ENCODE measurements around the gene MRPS34.

MRPS34 gene

GRCh38 chr16:1762196-1762878 lies 10.6 kb downstream of the MRPS34 start:
- Mint-ChIP-seq H3K9me3 (ENCODE audit: low read depth) (no peaks in the 10 kb centered on the region), H3K4me1 (ENCODE audit: low read depth) (no peaks in the 10 kb centered on the region), H3K4me3 (no peak overlapping the region), H3K36me3 (no peaks in the 10 kb centered on the region), H3K27ac (no peak overlapping the region), H3K27me3 (no peaks in the 10 kb centered on the region)

- peaks cover 2% of the 10 kb centered on the region for H3K4me1 Mint-ChIP-seq (ENCODE audit: low read depth)
- H3K27me3 Mint-ChIP-seq = no peaks in the 10 kb centered on the region
- H3K9me3 Mint-ChIP-seq (ENCODE audit: low read depth) = no peaks in the 10 kb centered on the region
- no peaks in the 10 kb centered on the region for H3K36me3 Mint-ChIP-seq
- no peak overlapping the region for H3K27ac Mint-ChIP-seq
- no peak overlapping the region for H3K4me3 Mint-ChIP-seq
Observed at GRCh38 chr16:1761751-1762150, 11.2 kb downstream of the MRPS34 start.

- Mint-ChIP-seq H3K4me1 (ENCODE audit: low read depth) (peaks cover 5% of the 10 kb centered on the region), H3K36me3 (no peaks in the 10 kb centered on the region), H3K9me3 (ENCODE audit: low read depth) (no peaks in the 10 kb centered on the region), H3K27me3 (no peaks in the 10 kb centered on the region), H3K4me3 (no peak overlapping the region), H3K27ac (no peak overlapping the region)
Observed at GRCh38 chr16:1760911-1761310, 12.0 kb downstream of the MRPS34 start.

GRCh38 chr16:1759511-1759910 lies 13.4 kb downstream of the MRPS34 start:
- no peak overlapping the region for H3K27ac Mint-ChIP-seq
- H3K36me3 Mint-ChIP-seq = no peaks in the 10 kb centered on the region

GRCh38 chr16:1758923-1759322 lies 14.0 kb downstream of the MRPS34 start:
- Mint-ChIP-seq H3K27me3 (no peaks in the 10 kb centered on the region), H3K4me3 (no peak overlapping the region), H3K27ac (no peak overlapping the region), H3K9me3 (ENCODE audit: low read depth) (no peaks in the 10 kb centered on the region), H3K36me3 (no peaks in the 10 kb centered on the region), H3K4me1 (ENCODE audit: low read depth) (peaks cover 5% of the 10 kb centered on the region)

More at GRCh38 chr16:1759511-1759910, 13.4 kb downstream of the MRPS34 start:
- H3K4me1 Mint-ChIP-seq (ENCODE audit: low read depth) = peaks cover 5% of the 10 kb centered on the region
- H3K27me3 Mint-ChIP-seq = no peaks in the 10 kb centered on the region
- H3K4me3 Mint-ChIP-seq = no peak overlapping the region
- H3K9me3 Mint-ChIP-seq (ENCODE audit: low read depth) = no peaks in the 10 kb centered on the region

- no peaks in the 10 kb centered on the region for H3K36me3 Mint-ChIP-seq
- H3K4me1 Mint-ChIP-seq (ENCODE audit: low read depth) = peaks cover 5% of the 10 kb centered on the region
- no peaks in the 10 kb centered on the region for H3K9me3 Mint-ChIP-seq (ENCODE audit: low read depth)
- no peaks in the 10 kb centered on the region for H3K27me3 Mint-ChIP-seq
- no peak overlapping the region for H3K27ac Mint-ChIP-seq
- H3K4me3 Mint-ChIP-seq = no peak overlapping the region
Observed at GRCh38 chr16:1757714-1758461, 15.0 kb downstream of the MRPS34 start.

- H3K27ac Mint-ChIP-seq = no peak overlapping the region
- no peak overlapping the region for H3K4me3 Mint-ChIP-seq
- peaks cover 5% of the 10 kb centered on the region for H3K4me1 Mint-ChIP-seq (ENCODE audit: low read depth)
- no peaks in the 10 kb centered on the region for H3K27me3 Mint-ChIP-seq
- H3K36me3 Mint-ChIP-seq = no peaks in the 10 kb centered on the region
- no peaks in the 10 kb centered on the region for H3K9me3 Mint-ChIP-seq (ENCODE audit: low read depth)
Observed at GRCh38 chr16:1754204-1754603, 18.7 kb downstream of the MRPS34 start.

- no peaks in the 10 kb centered on the region for H3K9me3 Mint-ChIP-seq (ENCODE audit: low read depth)
- H3K27ac Mint-ChIP-seq = no peak overlapping the region
- no peaks in the 10 kb centered on the region for H3K36me3 Mint-ChIP-seq
- H3K27me3 Mint-ChIP-seq = no peaks in the 10 kb centered on the region
- H3K4me1 Mint-ChIP-seq (ENCODE audit: low read depth) = peaks cover 5% of the 10 kb centered on the region
- no peak overlapping the region for H3K4me3 Mint-ChIP-seq
Observed at GRCh38 chr16:1752853-1753252, 20.1 kb downstream of the MRPS34 start.

- H3K4me3 Mint-ChIP-seq = no peak overlapping the region
- no peaks in the 10 kb centered on the region for H3K9me3 Mint-ChIP-seq (ENCODE audit: low read depth)
Observed at GRCh38 chr16:1751946-1752345, 21.0 kb downstream of the MRPS34 start.

GRCh38 chr16:1749152-1750117 lies 23.5 kb downstream of the MRPS34 start:
- no peaks in the 10 kb centered on the region for H3K27me3 Mint-ChIP-seq
- H3K4me1 Mint-ChIP-seq (ENCODE audit: low read depth) = no peaks in the 10 kb centered on the region
- H3K27ac Mint-ChIP-seq = no peak overlapping the region
- no peaks in the 10 kb centered on the region for H3K36me3 Mint-ChIP-seq
- no peaks in the 10 kb centered on the region for H3K9me3 Mint-ChIP-seq (ENCODE audit: low read depth)
- H3K4me3 Mint-ChIP-seq = no peak overlapping the region

More at GRCh38 chr16:1751946-1752345, 21.0 kb downstream of the MRPS34 start:
- peaks cover 3% of the 10 kb centered on the region for H3K4me1 Mint-ChIP-seq (ENCODE audit: low read depth)
- H3K27ac Mint-ChIP-seq = no peak overlapping the region
- H3K36me3 Mint-ChIP-seq = no peaks in the 10 kb centered on the region
- no peaks in the 10 kb centered on the region for H3K27me3 Mint-ChIP-seq

GRCh38 chr16:1747934-1748333 lies 25.0 kb downstream of the MRPS34 start:
- Mint-ChIP-seq H3K36me3 (no peaks in the 10 kb centered on the region), H3K9me3 (ENCODE audit: low read depth) (no peaks in the 10 kb centered on the region), H3K27ac (no peak overlapping the region), H3K27me3 (no peaks in the 10 kb centered on the region), H3K4me3 (no peak overlapping the region), H3K4me1 (ENCODE audit: low read depth) (no peaks in the 10 kb centered on the region)

- Mint-ChIP-seq H3K36me3 (no peaks in the 10 kb centered on the region), H3K27me3 (no peaks in the 10 kb centered on the region), H3K9me3 (ENCODE audit: low read depth) (no peaks in the 10 kb centered on the region), H3K27ac (no peak overlapping the region), H3K4me3 (no peak overlapping the region), H3K4me1 (ENCODE audit: low read depth) (no peaks in the 10 kb centered on the region)
Observed at GRCh38 chr16:1746693-1747195, 26.2 kb downstream of the MRPS34 start.

- Mint-ChIP-seq H3K9me3 (ENCODE audit: low read depth) (no peaks in the 10 kb centered on the region), H3K36me3 (no peaks in the 10 kb centered on the region), H3K27me3 (no peaks in the 10 kb centered on the region), H3K4me1 (ENCODE audit: low read depth) (no peaks in the 10 kb centered on the region), H3K4me3 (no peak overlapping the region), H3K27ac (no peak overlapping the region)
Observed at GRCh38 chr16:1745900-1746692, 26.8 kb downstream of the MRPS34 start.
